H1 (cell line): ENCODE results near the gene FAM83G. TPM values are rescaled to one million over a fixed set of nuclear protein-coding genes. Genes with fewer than 3 reads are reported as not detected.
A peak's percentile ranks its signal among the peaks of the same experiment; 100 is the strongest.

Experiments
- CTCF ChIA-PET: fragments of 300-600 bp; sonication (Branson Sonifier 250); formaldehyde crosslinking; loops from one replicate; lab custom pipeline; 2021; ENCODE audit not compliant: partially characterized antibody; lab: Charles Lee
- POLR2A ChIA-PET: fragments of 300-600 bp; sonication (Branson Sonifier 250); formaldehyde crosslinking; loops from one replicate; lab custom pipeline; 2021; ENCODE audit warnings: inconsistent platforms; ENCODE audit not compliant: partially characterized antibody; lab: Charles Lee
- DNase-seq, 2 experiments: peaks; one replicate each; pipeline versions ENCODE4 v3.0.0 to v3.0.0-alpha.2; 2010 to 2022; ENCODE audit warnings: low spot score in 2 of 2, low read depth in 1 of 2, mixed read lengths in 1 of 2
- FAIRE-seq: peaks from 2 replicates; lab custom pipeline; 2011; peaks lifted over from hg19 to GRCh38; lab: Jason Lieb, UNC
- H2AFZ ChIP-seq: 2 replicates; pipeline ENCODE4 v1.8.1; 2012; ENCODE audit warnings: low read length, inconsistent platforms
- H2AK5ac ChIP-seq: 2 replicates; pipeline ENCODE4 v1.6.1; 2013; ENCODE audit warnings: low read depth, low read length
- H2BK120ac ChIP-seq: replicated peaks from 2 replicates; pipeline ENCODE3; 2013; ENCODE audit warnings: low read depth, low read length, inconsistent platforms
- H2BK12ac ChIP-seq: 2 replicates; pipeline ENCODE4 v1.6.1; 2013; ENCODE audit warnings: low read depth, low read length
- H2BK15ac ChIP-seq: 2 replicates; pipeline ENCODE4 v1.6.1; 2013; ENCODE audit warnings: low read length
- H2BK20ac ChIP-seq: 2 replicates; pipeline ENCODE4 v1.6.1; 2013; ENCODE audit warnings: low read length
- H2BK5ac ChIP-seq: 2 replicates; pipeline ENCODE4 v1.6.1; 2013; ENCODE audit warnings: low read depth, low read length
- H3K14ac ChIP-seq: 2 replicates; pipeline ENCODE4 v1.6.1; 2013; ENCODE audit warnings: inconsistent platforms; ENCODE audit not compliant: insufficient read length
- H3K18ac ChIP-seq: 2 replicates; pipeline ENCODE4 v1.6.1; 2013; ENCODE audit warnings: low read length; ENCODE audit errors: extremely low read depth
- H3K23ac ChIP-seq: 2 replicates; pipeline ENCODE4 v1.6.1; 2013; ENCODE audit warnings: inconsistent platforms; ENCODE audit not compliant: insufficient read length
- H3K23me2 ChIP-seq: 2 replicates; pipeline ENCODE4 v1.6.1; 2013; ENCODE audit warnings: low read depth, low read length
- H3K27ac ChIP-seq: 2 replicates; pipeline ENCODE4 v1.6.1; 2011; ENCODE audit warnings: low read depth, low read length, inconsistent platforms
- H3K27me3 ChIP-seq, 4 experiments: replicated peaks in 1 of 4; 1 replicate in 1 of 4; 2 replicates in 3 of 4; pipeline versions ENCODE4 v1.6.1 to v1.8.1; 2011 to 2013; ENCODE audit warnings: low read length in 3 of 4, mild to moderate bottlenecking in 3 of 4, inconsistent platforms in 2 of 4, mixed read lengths in 2 of 4, moderate library complexity in 1 of 4; ENCODE audit not compliant: control insufficient read depth in 3 of 4, insufficient read depth in 3 of 4; ENCODE audit errors: extremely low read depth in 1 of 4
- H3K36me3 ChIP-seq, 4 experiments: 2 replicates each; pipeline versions ENCODE4 v1.6.1 to v1.8.1; 2011 to 2013; ENCODE audit warnings: mild to moderate bottlenecking in 4 of 4, low read length in 3 of 4, moderate library complexity in 2 of 4, control low read depth in 1 of 4, inconsistent platforms in 1 of 4; ENCODE audit not compliant: insufficient read depth in 4 of 4, control insufficient read depth in 2 of 4
- H3K4ac ChIP-seq: replicated peaks from 2 replicates; pipeline ENCODE3; 2013; ENCODE audit warnings: low read length, low read depth, mixed read lengths, inconsistent platforms; ENCODE audit not compliant: insufficient read length
- H3K4me1 ChIP-seq, 4 experiments: replicated peaks in 1 of 4; 1 replicate in 1 of 4; 2 replicates in 3 of 4; pipeline versions ENCODE4 v1.6.1 to v1.8.1; 2011 to 2013; ENCODE audit warnings: low read length in 3 of 4, inconsistent platforms in 2 of 4, mixed read lengths in 1 of 4; ENCODE audit not compliant: insufficient read depth in 4 of 4, control insufficient read depth in 3 of 4
- H3K4me2 ChIP-seq, 2 experiments: 2 replicates each; pipeline versions ENCODE4 v1.6.1 to v1.8.1; 2011 to 2013; ENCODE audit warnings: low read depth in 2 of 2, low read length in 2 of 2, control low read depth in 1 of 2, inconsistent platforms in 1 of 2, mild to moderate bottlenecking in 1 of 2; ENCODE audit not compliant: insufficient read depth in 1 of 2
- H3K4me3 ChIP-seq, 4 experiments: fragments of 200-600, 300-600 bp in 1 of 4; sonication (generic), shearing (Covaris generic), sonication (Bioruptor Twin) in 1 of 4; 2 replicates each; pipeline versions ENCODE4 v1.5.1 to v1.8.1; 2011 to 2016; ENCODE audit warnings: low read length in 4 of 4, low read depth in 3 of 4, control low read depth in 2 of 4, inconsistent platforms in 2 of 4, mild to moderate bottlenecking in 2 of 4, mixed read lengths in 1 of 4, moderate library complexity in 1 of 4; ENCODE audit not compliant: insufficient read depth in 2 of 4; ENCODE audit errors: extremely low read depth in 1 of 4
- H3K56ac ChIP-seq: replicated peaks from 2 replicates; pipeline ENCODE3; 2013; ENCODE audit warnings: low read depth, mild to moderate bottlenecking, mixed read lengths, low read length, inconsistent platforms; ENCODE audit not compliant: insufficient read length
- H3K79me1 ChIP-seq: 2 replicates; pipeline ENCODE4 v1.6.1; 2013; ENCODE audit warnings: low read depth, low read length, control low read depth
- H3K79me2 ChIP-seq, 2 experiments: 2 replicates each; pipeline versions ENCODE4 v1.6.1 to v1.8.1; 2012 to 2013; ENCODE audit warnings: low read length in 2 of 2, mild to moderate bottlenecking in 2 of 2, inconsistent platforms in 1 of 2; ENCODE audit not compliant: insufficient read depth in 2 of 2, control insufficient read depth in 1 of 2
- H3K9ac ChIP-seq, 4 experiments: replicated peaks in 1 of 4; 1 replicate in 1 of 4; 2 replicates in 3 of 4; pipeline versions ENCODE4 v1.6.1 to v1.8.1; 2011 to 2013; ENCODE audit warnings: low read depth in 3 of 4, low read length in 3 of 4, control low read depth in 2 of 4, mild to moderate bottlenecking in 2 of 4, moderate library complexity in 2 of 4, inconsistent platforms in 1 of 4; ENCODE audit errors: extremely low read depth in 1 of 4
- H3K9me3 ChIP-seq, 2 experiments: 2 replicates each; pipeline versions ENCODE4 v1.6.1 to v1.8.1; 2012 to 2013; ENCODE audit warnings: mild to moderate bottlenecking in 2 of 2, moderate library complexity in 2 of 2, control low read depth in 1 of 2, inconsistent platforms in 1 of 2, low read depth in 1 of 2, low read length in 1 of 2, mixed read lengths in 1 of 2; ENCODE audit not compliant: insufficient read depth in 2 of 2
- H4K20me1 ChIP-seq, 2 experiments: replicated peaks in 1 of 2; 2 replicates each; pipeline versions ENCODE3 to v1.8.1; 2011 to 2013; ENCODE audit warnings: inconsistent platforms in 2 of 2, low read length in 2 of 2, mild to moderate bottlenecking in 1 of 2; ENCODE audit not compliant: insufficient read depth in 2 of 2, control insufficient read depth in 1 of 2
- H4K5ac ChIP-seq: 2 replicates; pipeline ENCODE4 v1.6.1; 2013; ENCODE audit warnings: low read length, low read depth, mixed read lengths, inconsistent platforms; ENCODE audit not compliant: insufficient read length
- H4K8ac ChIP-seq: 2 replicates; pipeline ENCODE4 v1.8.0; 2013; ENCODE audit warnings: mild to moderate bottlenecking, moderate library complexity, low read length, inconsistent platforms; ENCODE audit not compliant: insufficient read depth; ENCODE audit errors: extremely low read depth
- H4K91ac ChIP-seq: replicated peaks from 2 replicates; pipeline ENCODE3; 2013; ENCODE audit warnings: low read length, mixed read lengths, inconsistent platforms; ENCODE audit not compliant: insufficient read length
- SUZ12 ChIP-seq: fragments of 200-600 bp; sonication (generic); IDR thresholded peaks from 2 replicates; pipeline ENCODE4 v1.6.1; 2012; ENCODE audit warnings: mild to moderate bottlenecking, inconsistent platforms, low read length, moderate library complexity, mixed read lengths
- WGBS, 2 experiments: shearing (Covaris generic) in 1 of 2; methylation state at CpG; one replicate each; pipeline versions ENCODE4 v1.1.6 to v1.1.7; 2013 to 2015; ENCODE audit warnings: low lambda C conversion rate in 2 of 2, mixed read lengths in 2 of 2, inconsistent platforms in 1 of 2, low coverage in 1 of 2, missing lambda C conversion rate in 1 of 2; ENCODE audit not compliant: insufficient replicate concordance in 2 of 2, insufficient coverage in 1 of 2, insufficient read length in 1 of 2; ENCODE audit errors: extremely low coverage in 1 of 2, missing lambda C conversion rate in 1 of 2; 5-methylcytosine and 5-hydroxymethylcytosine counted together
- polyA plus RNA-seq, 7 experiments: library from polyadenylated mRNA; depleted of rRNA in 3 of 7; stranded (reverse) in 5 of 7; unstranded in 2 of 7; fragments of >200 nt in 5 of 7; fragments of 200-250 nt in 2 of 7; gene quantifications; 1 replicate in 5 of 7; 2 replicates in 1 of 7; 4 replicates in 1 of 7; pipeline versions ENCODE4 v1.2.1 to v1.2.3, GENCODE V29; 2011 to 2013; ENCODE audit warnings: missing spikeins in 2 of 7, mixed read lengths in 2 of 7
- total RNA-seq: library from RNA; stranded (reverse); fragmentation: NEBNext Ultra II Directional; extraction: Animal tissue kit (Norgen Biotek cat#: 25700); gene quantifications from 2 replicates; pipeline ENCODE4 v1.2.1, GENCODE V29; 2021

FAM83G gene
- total and polyA plus RNA-seq, 2 of the 8 experiments (the other 6 are each of a cell fraction or from before 2014, with no cell fraction given), result 15.4 to 29.0 TPM

DNA sequence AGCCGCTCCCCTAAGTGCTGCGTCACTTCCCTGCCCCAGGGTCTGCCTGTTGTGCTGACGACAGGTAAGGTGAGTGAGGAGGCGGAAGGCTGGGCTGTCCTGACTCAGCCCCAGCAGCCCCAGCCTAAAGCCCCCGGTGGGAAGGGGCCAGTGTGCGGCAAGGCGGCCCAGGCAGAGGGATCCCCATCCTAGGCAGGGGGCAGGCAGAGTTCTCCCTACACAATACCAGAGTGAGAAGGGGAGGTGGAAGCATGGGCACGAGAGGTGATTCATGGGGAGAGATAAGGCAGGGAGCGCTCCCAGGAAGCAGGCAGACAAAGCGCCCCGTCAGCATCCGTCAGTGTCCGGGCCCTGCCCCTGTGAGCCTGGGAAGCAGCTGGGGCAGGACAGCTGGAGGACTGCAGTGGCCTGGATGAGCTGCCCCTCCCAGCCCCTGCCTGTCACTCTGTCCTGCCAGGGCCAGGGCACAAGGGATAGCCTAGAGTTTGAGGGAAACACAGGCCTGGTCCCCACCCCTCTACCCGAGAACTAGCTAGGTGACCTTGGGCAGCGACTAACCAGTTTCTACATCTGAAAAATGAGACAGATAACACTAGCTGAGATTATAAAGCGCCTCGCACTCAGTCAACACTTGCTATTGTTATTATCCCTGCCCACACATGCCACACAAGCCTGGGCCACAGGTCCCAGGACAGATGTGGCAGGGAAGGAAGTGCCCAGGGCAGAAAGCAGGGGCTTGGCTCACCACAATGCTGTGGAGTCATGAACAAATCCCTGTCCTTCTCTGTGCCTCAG lies 3.8 kb downstream of the FAM83G start:
- POLR2A ChIA-PET, result interaction anchor here (0.6 to 4.1 kb wide), 7 partner anchors 8 to 85 kb away, joined by 3 to 21 read pairs (median 5); no protein-coding TSS in a partner anchor
- peaks cover 8 to 75% of the 10 kb centered on the region in 2 experiments; a peak in 3 of 4 replicates for H3K79me2 ChIP-seq
- no peak for TF ChIP-seq SUZ12

More for the DNA sequence above, 3.8 kb downstream of the FAM83G start:
- H3K23me2 ChIP-seq, result peaks cover 10% of the 10 kb centered on the region
- H3K9ac ChIP-seq, result no peak overlapping the region; a peak in 1 of 7 replicates
- no peak overlapping the region for H3K4me3 ChIP-seq
- H3K9me3 ChIP-seq, result no peaks in the 10 kb centered on the region
- H3K4ac ChIP-seq, result no peak overlapping the region
- H3K27ac ChIP-seq, result no peak overlapping the region; the same call in 1 of the 2 replicates
- CTCF ChIA-PET, result interaction anchor here (0.6 to 3.3 kb wide), 7 partner anchors 8 to 256 kb away, joined by 3 to 16 read pairs (median 3); no protein-coding TSS in a partner anchor
- no peaks in the 10 kb centered on the region for H3K27me3 ChIP-seq
- H3K4me2 ChIP-seq, result no peak overlapping the region; a peak in 1 of 4 replicates
- H4K5ac ChIP-seq, result no peak overlapping the region
- H3K14ac ChIP-seq, result no peak overlapping the region
- H2BK20ac ChIP-seq, result no peak overlapping the region
- no peak overlapping the region for H2BK120ac ChIP-seq
- H3K23ac ChIP-seq, result no peak overlapping the region
- H2BK15ac ChIP-seq, result no peak overlapping the region
- no peak overlapping the region for H2AFZ ChIP-seq
- H4K20me1 ChIP-seq, result peaks cover 20 to 30% of the 10 kb centered on the region in 2 experiments
- H3K36me3 ChIP-seq, result peaks cover 4 to 38% (median 6%) of the 10 kb centered on the region in 4 experiments; a peak in 6 of 8 replicates
- H2BK5ac ChIP-seq, result peak overlapping the region; percentile 24; the same call in 1 of the 2 replicates
- peaks cover 0 to 23% (median 18%) of the 10 kb centered on the region in 4 experiments; a peak in 6 of 7 replicates for H3K4me1 ChIP-seq
- no peak overlapping the region for H2BK12ac ChIP-seq
- H2AK5ac ChIP-seq, result no peak overlapping the region
- H3K56ac ChIP-seq, result no peak overlapping the region
- no peak overlapping the region for H3K18ac ChIP-seq
- WGBS, 2 experiments, result 95% methylated on average over 17 of the region's 17 CpGs; no CpG with 5 or more reads in 1 of the 2 experiments
- no peak overlapping the region for H4K8ac ChIP-seq
- no peak for FAIRE-seq
- no peak overlapping the region for H4K91ac ChIP-seq
- no peak for DNase-seq
- H3K79me1 ChIP-seq, result peaks cover 45% of the 10 kb centered on the region
